Keratinocyte (primary cell): ENCODE data around the gene ERC2. TPM values are rescaled to one million over a fixed set of nuclear protein-coding genes. Genes with fewer than 3 reads are reported as not detected.
A peak's percentile ranks its signal among the peaks of the same experiment; 100 is the strongest.

Source experiments
- DNase-seq: peaks from one replicate; pipeline ENCODE4 v3.0.0-alpha.2; 2011; ENCODE audit warnings: low read depth, missing footprints, low spot score
- FAIRE-seq: peaks from 2 replicates; lab custom pipeline; 2011; peaks lifted over from hg19 to GRCh38; lab: Jason Lieb, UNC
- H2AFZ ChIP-seq: 2 replicates; pipeline ENCODE4 v1.6.0; 2012; ENCODE audit warnings: low read length, control low read depth, inconsistent platforms; ENCODE audit not compliant: control insufficient read depth
- H3K27ac ChIP-seq: 2 replicates; pipeline ENCODE4 v1.5.1; 2011; ENCODE audit warnings: low read length; ENCODE audit not compliant: control insufficient read depth, insufficient read depth
- H3K27me3 ChIP-seq: 3 replicates; pipeline ENCODE4 v1.6.0; 2011; ENCODE audit warnings: low read length; ENCODE audit not compliant: control insufficient read depth, insufficient read depth; ENCODE audit errors: extremely low read depth
- H3K36me3 ChIP-seq, 2 experiments: 2 replicates in 1 of 2; 3 replicates in 1 of 2; pipeline ENCODE4 v1.5.1; 2011; ENCODE audit warnings: low read length in 2 of 2, mild to moderate bottlenecking in 1 of 2; ENCODE audit not compliant: control insufficient read depth in 2 of 2, insufficient read depth in 2 of 2; ENCODE audit errors: extremely low read depth in 1 of 2
- H3K4me1 ChIP-seq: 3 replicates; pipeline ENCODE4 v1.5.1; 2011; ENCODE audit warnings: low read length; ENCODE audit not compliant: control insufficient read depth, insufficient read depth; ENCODE audit errors: extremely low read depth
- H3K4me2 ChIP-seq: 3 replicates; pipeline ENCODE4 v1.6.0; 2011; ENCODE audit warnings: low read depth, low read length; ENCODE audit not compliant: control insufficient read depth, insufficient read depth; ENCODE audit errors: extremely low read depth
- H3K4me3 ChIP-seq, 3 experiments: fragments of 200-600 bp in 1 of 3; sonication (generic) in 1 of 3; 2 replicates in 2 of 3; 3 replicates in 1 of 3; pipeline ENCODE4 v1.5.1; 2011 to 2016; ENCODE audit warnings: low read length in 3 of 3, mild to moderate bottlenecking in 3 of 3, control low read depth in 2 of 3, inconsistent platforms in 1 of 3, low read depth in 1 of 3, mixed read lengths in 1 of 3, mixed run types in 1 of 3, moderate library complexity in 1 of 3; ENCODE audit not compliant: control insufficient read depth in 2 of 3, insufficient read depth in 2 of 3; ENCODE audit errors: extremely low read depth in 1 of 3
- H3K79me2 ChIP-seq: 2 replicates; pipeline ENCODE4 v1.6.0; 2012; ENCODE audit warnings: low read length; ENCODE audit not compliant: control insufficient read depth, insufficient read depth
- H3K9ac ChIP-seq: 3 replicates; pipeline ENCODE4 v1.6.0; 2011; ENCODE audit warnings: low read length; ENCODE audit not compliant: control insufficient read depth, insufficient read depth; ENCODE audit errors: extremely low read depth
- H3K9me1 ChIP-seq: 3 replicates; pipeline ENCODE4 v1.6.0; 2011; ENCODE audit warnings: low read length; ENCODE audit not compliant: control insufficient read depth, insufficient read depth; ENCODE audit errors: extremely low read depth
- H3K9me3 ChIP-seq: 2 replicates; pipeline ENCODE4 v1.5.1; 2012; ENCODE audit warnings: low read depth, low read length; ENCODE audit not compliant: control insufficient read depth
- H4K20me1 ChIP-seq: 3 replicates; pipeline ENCODE4 v1.6.0; 2011; ENCODE audit warnings: low read length; ENCODE audit not compliant: control insufficient read depth, insufficient read depth; ENCODE audit errors: extremely low read depth
- CTCF ChIP-seq, 3 experiments: IDR thresholded peaks in 1 of 3; conservative IDR thresholded peaks in 1 of 3; optimal IDR thresholded peaks in 1 of 3; 2 replicates in 2 of 3; 3 replicates in 1 of 3; pipeline versions ENCODE3 to v1.5.1; 2011; ENCODE audit warnings: low read length in 3 of 3, mild to moderate bottlenecking in 3 of 3, moderate library complexity in 2 of 3, control low read depth in 1 of 3, inconsistent platforms in 1 of 3; ENCODE audit not compliant: insufficient read depth in 2 of 3; ENCODE audit errors: extremely low read depth in 1 of 3
- EZH2 ChIP-seq: IDR thresholded peaks from one replicate; pipeline ENCODE4 v1.6.1; 2012; ENCODE audit warnings: inconsistent platforms, mild to moderate bottlenecking, low read length, moderate library complexity
- dilution Hi-C: fragments of 300-500 bp; cut with MboI; formaldehyde crosslinking; loops from one replicate; pipeline ENCODE4 v1.7.0; 2020; ENCODE audit warnings: low sequenced_read_pairs; ENCODE audit not compliant: extremely low pct_ligation_motif_present
- polyA plus RNA-seq, 5 experiments: library from polyadenylated mRNA; depleted of rRNA in 3 of 5; stranded (reverse) in 3 of 5; stranded (forward) in 1 of 5; unstranded in 1 of 5; fragments of >200 nt; gene quantifications; 1 replicate in 1 of 5; 2 replicates in 3 of 5; 3 replicates in 1 of 5; pipeline versions ENCODE4 v1.2.1 to v1.2.3, GENCODE V29; 2011 to 2012; ENCODE audit warnings: missing spikeins in 2 of 5, low read depth in 1 of 5, low replicate concordance in 1 of 5

Gene ERC2
- polyA plus RNA-seq, 1 donor (not counting 4 experiments of a cell fraction or from before 2014, with no cell fraction given) = 0.08 TPM

DNA sequence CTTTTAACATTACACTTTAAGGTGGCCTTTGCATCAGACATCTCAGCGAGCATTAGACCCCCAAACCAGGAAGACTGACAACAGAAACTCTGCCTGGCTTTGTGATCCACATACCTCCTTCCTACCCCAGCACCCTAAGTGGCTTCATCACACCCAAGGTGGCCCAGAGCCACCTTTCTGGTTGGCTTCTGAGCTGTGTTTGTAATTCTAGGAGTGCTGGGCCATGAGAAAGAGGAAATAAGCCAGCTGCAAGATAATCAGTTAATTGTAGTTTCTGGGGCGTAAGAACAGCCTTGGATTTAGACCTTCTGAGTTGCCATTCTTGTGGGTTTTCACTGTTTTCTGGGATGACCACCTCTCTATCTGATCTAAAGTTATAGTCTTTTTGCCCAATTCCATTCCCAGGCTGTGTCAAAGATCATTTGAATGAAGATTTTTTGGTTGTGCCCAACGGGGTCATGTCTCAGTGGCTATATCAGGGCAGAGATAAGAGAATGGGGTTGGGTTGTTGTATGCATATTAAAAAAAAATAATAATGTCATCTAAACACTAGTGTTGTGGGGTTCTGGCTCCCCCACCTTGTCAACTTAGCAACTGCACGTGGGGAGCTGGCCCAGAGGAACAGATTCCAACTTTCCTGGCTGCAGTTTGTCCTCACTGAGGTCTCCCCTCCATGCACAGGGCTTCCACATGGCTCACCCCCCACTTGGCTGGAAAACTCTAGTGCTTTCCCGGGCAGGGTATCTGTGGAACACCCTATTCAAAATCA, 746.4 kb downstream of the ERC2 start:
- Histone ChIP-seq H3K9ac (no peak overlapping the region), H3K36me3 (no peaks in the 10 kb centered on the region), H3K9me1 (no peaks in the 10 kb centered on the region), H3K4me2 (no peak overlapping the region), H2AFZ (no peak overlapping the region), H3K27ac (no peak overlapping the region), H3K27me3 (peaks cover 12% of the 10 kb centered on the region), H3K9me3 (no peaks in the 10 kb centered on the region), H3K4me1 (no peaks in the 10 kb centered on the region), H4K20me1 (no peaks in the 10 kb centered on the region), H3K4me3 (no peak overlapping the region), H3K79me2 (no peaks in the 10 kb centered on the region)
- dilution Hi-C loops = no loop called here
- DNase-seq (no peak), FAIRE-seq (no peak)
- TF ChIP-seq CTCF (optimal IDR thresholded peaks at IDR 0.05 in 1 of 3, IDR thresholded peaks at IDR 0.05 in 1 of 3, conservative IDR thresholded peaks at IDR 0.05 in 1 of 3; ENCODE audit: extremely low read depth in 1 of 3, insufficient read depth in 2 of 3, low read length in 3 of 3) (peak; percentile 71 to 74 (median 72)), EZH2 (no peak)

- Histone ChIP-seq H3K27ac (no peak overlapping the region), H4K20me1 (no peaks in the 10 kb centered on the region), H3K9me1 (no peaks in the 10 kb centered on the region), H3K9ac (no peak overlapping the region), H3K4me3 (no peak overlapping the region), H3K9me3 (no peaks in the 10 kb centered on the region), H3K36me3 (no peaks in the 10 kb centered on the region), H3K79me2 (no peaks in the 10 kb centered on the region), H3K27me3 (peaks cover 9% of the 10 kb centered on the region), H2AFZ (no peak overlapping the region), H3K4me1 (no peaks in the 10 kb centered on the region), H3K4me2 (no peak overlapping the region)
- dilution Hi-C loops = no loop called here
- no peak for DNase-seq
- no peak for FAIRE-seq
- TF ChIP-seq EZH2 (no peak), CTCF (optimal IDR thresholded peaks at IDR 0.05 in 1 of 3, IDR thresholded peaks at IDR 0.05 in 1 of 3, conservative IDR thresholded peaks at IDR 0.05 in 1 of 3; ENCODE audit: extremely low read depth in 1 of 3, insufficient read depth in 2 of 3, low read length in 3 of 3) (peak; percentile 8 to 53 (median 9))
These were observed 747.7 kb downstream of the ERC2 start for GRCh38 chr3:55720614-55721013.
